H1 (cell line): Measurements from ENCODE around the gene PAGE2. TPM values are rescaled to one million over a fixed set of nuclear protein-coding genes. Genes with fewer than 3 reads are reported as not detected.

ENCODE experiments used
- CBX5 ChIP-seq: fragments of 300-800, 300-1000 bp; sonication (generic); IDR thresholded peaks from 2 replicates; pipeline ENCODE4 v1.7.1; 2016; ENCODE audit warnings: antibody characterized with exemption, low read length, low read depth
- polyA plus RNA-seq, 7 experiments: library from polyadenylated mRNA; depleted of rRNA in 3 of 7; stranded (reverse) in 5 of 7; unstranded in 2 of 7; fragments of >200 nt in 5 of 7; fragments of 200-250 nt in 2 of 7; gene quantifications; 1 replicate in 5 of 7; 2 replicates in 1 of 7; 4 replicates in 1 of 7; pipeline versions ENCODE4 v1.2.1 to v1.2.3, GENCODE V29; 2011 to 2013; ENCODE audit warnings: missing spikeins in 2 of 7, mixed read lengths in 2 of 7
- total RNA-seq: library from RNA; stranded (reverse); fragmentation: NEBNext Ultra II Directional; extraction: Animal tissue kit (Norgen Biotek cat#: 25700); gene quantifications from 2 replicates; pipeline ENCODE4 v1.2.1, GENCODE V29; 2021

The PAGE2 gene
- total and polyA plus RNA-seq, 2 of the 8 experiments (the other 6 are each of a cell fraction or from before 2014, with no cell fraction given), result not detected

- no peak for TF ChIP-seq CBX5
These were observed 20.5 kb downstream of the PAGE2 start (continued) for GRCh38 chrX:55109306-55109705.
